DND-41 (cell line): ENCODE results near the gene AMDHD1.
"Not testable (repeated sequence)": the region's sequence is repeated elsewhere in the genome, so short reads cannot be mapped to it uniquely, and the experiment has no call there.

Experiments
- ATAC-seq: fragments of 200-7000 bp; cut with Tn5 transposase; 3 replicates; pipeline ENCODE4 v1.9.1; 2021; ENCODE audit warnings: low read depth; ENCODE audit not compliant: insufficient read depth
- DNase-seq: peaks from one replicate; pipeline ENCODE4 v3.0.0-alpha.2; 2020
- H2AFZ ChIP-seq: 2 replicates; pipeline ENCODE4 v1.6.0; 2012; ENCODE audit warnings: low read depth, low read length
- H3K27ac ChIP-seq: 2 replicates; pipeline ENCODE4 v1.5.1; 2012; ENCODE audit warnings: low read length, inconsistent platforms
- H3K27me3 ChIP-seq: fragments of 200-600 bp; sonication (generic); 2 replicates; pipeline ENCODE4 v1.6.0; 2012; ENCODE audit warnings: low read length, mild to moderate bottlenecking, inconsistent platforms; ENCODE audit not compliant: insufficient read depth, poor library complexity
- H3K36me3 ChIP-seq: 2 replicates; pipeline ENCODE4 v1.5.1; 2012; ENCODE audit warnings: low read length, inconsistent platforms; ENCODE audit not compliant: insufficient read depth
- H3K4me1 ChIP-seq: 2 replicates; pipeline ENCODE4 v1.5.1; 2012; ENCODE audit warnings: mild to moderate bottlenecking, low read length; ENCODE audit not compliant: insufficient read depth
- H3K4me2 ChIP-seq: 2 replicates; pipeline ENCODE4 v1.6.0; 2012; ENCODE audit warnings: mild to moderate bottlenecking, moderate library complexity, low read length, inconsistent platforms; ENCODE audit not compliant: insufficient read depth
- H3K4me3 ChIP-seq, 2 experiments: fragments of 200-600 bp in 1 of 2; shearing (Covaris generic) in 1 of 2; 2 replicates each; pipeline ENCODE4 v1.5.1; 2012 to 2016; ENCODE audit warnings: inconsistent platforms in 2 of 2, low read length in 2 of 2, mild to moderate bottlenecking in 2 of 2, low read depth in 1 of 2, moderate library complexity in 1 of 2
- H3K79me2 ChIP-seq: 2 replicates; pipeline ENCODE4 v1.6.0; 2012; ENCODE audit warnings: low read length, inconsistent platforms; ENCODE audit not compliant: insufficient read depth
- H3K9ac ChIP-seq: 2 replicates; pipeline ENCODE4 v1.6.0; 2012; ENCODE audit warnings: low read depth, mild to moderate bottlenecking, inconsistent platforms, low read length, moderate library complexity
- H3K9me3 ChIP-seq: 2 replicates; pipeline ENCODE4 v1.5.1; 2012; ENCODE audit warnings: low read length, moderate library complexity, mild to moderate bottlenecking, inconsistent platforms; ENCODE audit not compliant: insufficient read depth, severe bottlenecking
- H4K20me1 ChIP-seq: 2 replicates; pipeline ENCODE4 v1.6.0; 2012; ENCODE audit warnings: low read length; ENCODE audit not compliant: insufficient read depth
- CTCF ChIP-seq: IDR thresholded peaks from 2 replicates; pipeline ENCODE4 v1.5.1; 2012; ENCODE audit warnings: borderline replicate concordance, low read length, moderate library complexity, mild to moderate bottlenecking; ENCODE audit not compliant: poor library complexity, severe bottlenecking; ENCODE audit errors: extremely low read depth
- EZH2 ChIP-seq: IDR thresholded peaks from 3 replicates; pipeline ENCODE4 v1.6.1; 2012; ENCODE audit warnings: borderline replicate concordance, low read depth, mild to moderate bottlenecking, moderate library complexity, low read length, inconsistent platforms; ENCODE audit not compliant: severe bottlenecking

Gene AMDHD1

DNA sequence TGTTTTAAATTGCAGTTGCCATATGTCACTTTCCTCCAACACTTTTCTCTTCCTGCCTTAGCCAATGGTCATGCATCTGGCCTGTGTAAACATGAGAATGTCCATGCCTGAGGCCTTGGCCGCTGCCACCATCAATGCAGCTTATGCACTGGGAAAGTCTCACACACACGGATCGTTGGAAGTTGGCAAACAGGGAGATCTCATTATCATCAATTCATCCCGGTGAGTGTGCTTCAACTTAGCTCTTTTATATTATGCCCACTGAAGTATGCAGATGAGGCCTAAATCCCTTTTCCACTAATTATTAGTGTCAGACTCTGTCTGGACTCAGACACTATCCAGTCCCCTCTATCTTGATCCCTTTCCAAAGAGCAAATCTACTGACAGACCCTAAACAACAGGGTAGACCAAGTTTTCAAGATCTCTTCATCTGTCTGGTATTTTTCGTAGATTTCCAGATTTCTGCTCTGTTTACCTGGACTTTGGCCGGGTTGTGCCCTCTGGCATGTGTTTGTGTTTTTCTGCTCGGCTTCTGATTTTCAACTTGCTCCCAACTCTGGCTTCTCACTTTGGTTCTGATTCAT lies 23.2 kb downstream of the AMDHD1 start:
- no peaks in the 10 kb centered on the region for H4K20me1 ChIP-seq
- DNase-seq = no peak
- H3K9ac ChIP-seq = no peak overlapping the region
- no peak overlapping the region for H3K27ac ChIP-seq
- H3K4me2 ChIP-seq = no peak overlapping the region
- no peak overlapping the region for H3K4me3 ChIP-seq
- no peaks in the 10 kb centered on the region for H3K9me3 ChIP-seq
- TF ChIP-seq CTCF (no peak), EZH2 (no peak)
- no peaks in the 10 kb centered on the region for H3K36me3 ChIP-seq
- no peaks in the 10 kb centered on the region for H3K27me3 ChIP-seq
- H2AFZ ChIP-seq = no peak overlapping the region
- H3K79me2 ChIP-seq = no peaks in the 10 kb centered on the region
- no peak for ATAC-seq
- H3K4me1 ChIP-seq = no peaks in the 10 kb centered on the region

DNA sequence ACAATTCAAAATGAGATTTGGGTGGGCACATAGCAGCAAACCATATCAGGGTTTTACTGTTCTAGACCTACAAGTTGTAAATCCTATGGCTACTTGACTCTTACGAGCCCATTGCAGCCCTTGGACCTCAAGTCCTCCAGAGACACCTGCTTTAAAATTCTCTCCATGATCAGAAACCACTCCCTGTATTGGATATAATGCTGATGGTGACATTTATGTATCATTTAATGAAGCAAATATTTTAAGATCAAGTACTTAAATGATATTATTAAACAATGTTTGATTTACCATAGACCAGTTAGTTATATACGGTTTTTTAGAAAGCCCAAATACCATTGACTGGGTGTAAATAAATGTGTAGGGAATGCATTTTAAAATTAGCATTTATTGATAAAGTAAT lies 24.2 kb downstream of the AMDHD1 start:
- H3K27ac ChIP-seq = no peak overlapping the region
- H3K36me3 ChIP-seq = no peaks in the 10 kb centered on the region
- no peaks in the 10 kb centered on the region for H4K20me1 ChIP-seq
- DNase-seq (no peak), ATAC-seq (no peak)
- no peak overlapping the region for H3K4me3 ChIP-seq
- H3K79me2 ChIP-seq = no peaks in the 10 kb centered on the region
- no peak overlapping the region for H3K4me2 ChIP-seq
- H3K9me3 ChIP-seq = no peaks in the 10 kb centered on the region
- no peak for TF ChIP-seq CTCF
- no peak for TF ChIP-seq EZH2
- no peaks in the 10 kb centered on the region for H3K4me1 ChIP-seq
- no peak overlapping the region for H3K9ac ChIP-seq
- no peaks in the 10 kb centered on the region for H3K27me3 ChIP-seq
- no peak overlapping the region for H2AFZ ChIP-seq

- not testable (repeated sequence) for ATAC-seq, H3K36me3 ChIP-seq, H3K4me1 ChIP-seq, H3K4me3 ChIP-seq, H3K4me2 ChIP-seq, H3K27me3 ChIP-seq, H3K9me3 ChIP-seq, H4K20me1 ChIP-seq, H3K79me2 ChIP-seq, H3K9ac ChIP-seq, DNase-seq, H2AFZ ChIP-seq, H3K27ac ChIP-seq
Measured at GRCh38 chr12:95969116-95969515, 26.0 kb downstream of the AMDHD1 start.

DNA sequence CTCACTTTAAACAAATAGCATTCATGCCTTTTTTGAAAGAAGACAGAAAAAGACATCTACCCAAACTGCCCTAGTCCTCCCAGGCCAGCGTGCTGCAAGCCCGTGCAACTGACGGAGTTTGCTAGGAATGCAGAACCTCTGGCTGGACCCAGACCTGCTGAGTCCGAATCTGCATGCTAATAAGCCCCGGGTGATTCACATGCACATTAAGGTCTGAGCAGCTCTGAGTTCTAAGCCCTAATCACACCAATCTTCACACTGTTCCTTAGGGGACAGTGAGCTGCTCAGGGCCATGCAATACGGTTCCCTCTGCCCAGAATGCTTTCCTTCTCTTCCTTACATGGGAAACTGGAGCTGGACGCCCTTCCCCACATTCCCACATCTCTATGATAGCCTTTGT lies 27.8 kb downstream of the AMDHD1 start:
- H2AFZ ChIP-seq = no peak overlapping the region
- no peaks in the 10 kb centered on the region for H3K36me3 ChIP-seq
- no peaks in the 10 kb centered on the region for H4K20me1 ChIP-seq
- no peaks in the 10 kb centered on the region for H3K27me3 ChIP-seq
- H3K9ac ChIP-seq = no peak overlapping the region
- no peaks in the 10 kb centered on the region for H3K79me2 ChIP-seq
- H3K27ac ChIP-seq = no peak overlapping the region
- no peak for DNase-seq
- no peak overlapping the region for H3K4me2 ChIP-seq
- H3K4me3 ChIP-seq = no peak overlapping the region
- TF ChIP-seq EZH2 = no peak
- TF ChIP-seq CTCF = no peak
- ATAC-seq = no peak
- no peaks in the 10 kb centered on the region for H3K9me3 ChIP-seq
- no peaks in the 10 kb centered on the region for H3K4me1 ChIP-seq
